ENCODE measurements around the gene SGO2. TPM values are rescaled to one million over a fixed set of nuclear protein-coding genes. Genes with fewer than 3 reads are reported as not detected.
A peak's percentile ranks its signal among the peaks of the same experiment; 100 is the strongest.

Gene SGO2
- total and polyA plus RNA-seq, 2 of the 13 experiments (the other 11 are each of a cell fraction or from before 2014, with no cell fraction given), result 5.1 to 16.2 TPM

GRCh38 chr2:200592406-200593075, 66.5 kb downstream of the SGO2 start (continued):
- TF ChIP-seq MNT (IDR thresholded peaks at IDR 0.05) (no peak), GABPA (IDR thresholded peaks at IDR 0.05; ENCODE audit: low read depth, low read length) (no peak), GABPA (CRISPR knock-in tag; IDR thresholded peaks at IDR 0.05; ENCODE audit: low read depth) (no peak), ARNTL (CRISPR knock-in tag; IDR thresholded peaks at IDR 0.05) (no peak), RXRB (CRISPR knock-in tag; IDR thresholded peaks at IDR 0.05; ENCODE audit: borderline replicate concordance) (no peak), EHMT2 (IDR thresholded peaks at IDR 0.05; ENCODE audit: borderline replicate concordance, low read depth, low read length) (peak; percentile 92), ZNF281 (CRISPR knock-in tag; IDR thresholded peaks at IDR 0.05; ENCODE audit: borderline replicate concordance) (no peak), NCOR1 (IDR thresholded peaks at IDR 0.05; ENCODE audit: borderline replicate concordance, low read length) (no peak), SYNCRIP (IDR thresholded peaks at IDR 0.05; ENCODE audit: insufficient read depth, low read depth, low read length) (no peak), ZNF180 (CRISPR knock-in tag; IDR thresholded peaks at IDR 0.05; ENCODE audit: borderline replicate concordance, low read depth) (no peak), FUBP1 (CRISPR knock-in tag; IDR thresholded peaks at IDR 0.05; ENCODE audit: borderline replicate concordance) (no peak), ZNF276 (CRISPR knock-in tag; IDR thresholded peaks at IDR 0.05; ENCODE audit: low read depth) (no peak), ZNF264 (CRISPR knock-in tag; IDR thresholded peaks at IDR 0.05) (no peak), ZC3H13 (CRISPR knock-in tag; IDR thresholded peaks at IDR 0.05) (no peak), HOXA9 (CRISPR knock-in tag; IDR thresholded peaks at IDR 0.05; ENCODE audit: borderline replicate concordance) (no peak), ZNF234 (CRISPR knock-in tag; conservative IDR thresholded peaks at IDR 0.05) (no peak), ZNF326 (CRISPR knock-in tag; IDR thresholded peaks at IDR 0.05; ENCODE audit: borderline replicate concordance) (no peak), ZNF652 (CRISPR knock-in tag; IDR thresholded peaks at IDR 0.05; ENCODE audit: borderline replicate concordance, low read depth) (no peak)

Data from HepG2 (cell line).